ENCODE data around the gene MCIDAS.

- TF ChIP-seq, protein P1, sequence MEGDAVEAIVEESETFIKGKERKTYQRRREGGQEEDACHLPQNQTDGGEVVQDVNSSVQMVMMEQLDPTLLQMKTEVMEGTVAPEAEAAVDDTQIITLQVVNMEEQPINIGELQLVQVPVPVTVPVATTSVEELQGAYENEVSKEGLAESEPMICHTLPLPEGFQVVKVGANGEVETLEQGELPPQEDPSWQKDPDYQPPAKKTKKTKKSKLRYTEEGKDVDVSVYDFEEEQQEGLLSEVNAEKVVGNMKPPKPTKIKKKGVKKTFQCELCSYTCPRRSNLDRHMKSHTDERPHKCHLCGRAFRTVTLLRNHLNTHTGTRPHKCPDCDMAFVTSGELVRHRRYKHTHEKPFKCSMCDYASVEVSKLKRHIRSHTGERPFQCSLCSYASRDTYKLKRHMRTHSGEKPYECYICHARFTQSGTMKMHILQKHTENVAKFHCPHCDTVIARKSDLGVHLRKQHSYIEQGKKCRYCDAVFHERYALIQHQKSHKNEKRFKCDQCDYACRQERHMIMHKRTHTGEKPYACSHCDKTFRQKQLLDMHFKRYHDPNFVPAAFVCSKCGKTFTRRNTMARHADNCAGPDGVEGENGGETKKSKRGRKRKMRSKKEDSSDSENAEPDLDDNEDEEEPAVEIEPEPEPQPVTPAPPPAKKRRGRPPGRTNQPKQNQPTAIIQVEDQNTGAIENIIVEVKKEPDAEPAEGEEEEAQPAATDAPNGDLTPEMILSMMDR (IDR thresholded peaks at IDR 0.05), result peak in 2 of 3 experiments; percentile 11 to 28
- TF ChIP-seq POLR2AphosphoS5 (IDR thresholded peaks at IDR 0.05) (no peak), POLR2A (IDR thresholded peaks at IDR 0.05; ENCODE audit: low read depth) (no peak)
Measured at GRCh38 chr5:55176176-55176818, 50.8 kb downstream of the MCIDAS start.
